Measurements from ENCODE around the gene NLGN2. TPM values are rescaled to one million over a fixed set of nuclear protein-coding genes. Genes with fewer than 3 reads are reported as not detected.

Gene NLGN2
- total RNA-seq, 1 experiment from 2014 or later: 76.7 TPM

DNA sequence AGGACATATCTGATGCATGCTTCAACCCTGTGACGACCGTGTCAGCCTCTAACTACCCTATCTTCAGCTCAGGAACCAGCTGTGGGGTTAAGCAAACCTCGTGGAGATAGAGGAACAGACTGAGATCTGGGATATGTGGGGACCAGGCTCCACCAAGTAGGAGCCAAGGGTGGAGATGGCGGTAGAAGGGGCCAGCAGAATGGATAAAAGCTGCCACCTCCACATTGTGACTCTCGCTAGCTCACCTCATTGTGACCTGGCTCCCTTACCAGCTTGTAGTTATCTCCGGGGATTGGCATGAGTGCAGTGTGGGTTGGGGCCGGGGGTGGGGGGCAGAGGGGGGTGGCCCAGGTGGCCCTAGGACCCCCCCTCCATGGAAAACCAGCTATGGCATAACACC lies 17.7 kb downstream of the NLGN2 start, which contains the start of gene SPEM2:
Gene SPEM2 (plus strand): TSS at position 301 of the 400 bp plus-strand sequence. CDS start 73 bp downstream, at position 374.
- Mint-ChIP-seq H3K4me1 (0 out of 2 replicates have a peak, but pooled peaks cover 3% of the 10 kb centered on the region), H3K4me3 (no peak within 1 kb of the TSS), H3K27me3 (ENCODE audit: low read depth) (no peaks in the 10 kb centered on the region; the same call in 1 of the 2 replicates), H3K9me3 (no peaks in the 10 kb centered on the region), H3K36me3 (no peaks in the 10 kb centered on the region), H3K27ac (no peak within 1 kb of the TSS)
- DNase-seq (ENCODE audit: low spot score) (no peak), ATAC-seq (no peak)
- CTCF ChIA-PET: interaction anchor here (1.0 to 3.3 kb wide), 5 partner anchors 12 to 135 kb away, joined by 3 to 8 read pairs (median 6); partner anchors contain the start of gene PLSCR3
- POLR2A ChIA-PET: no interaction called here
- TF ChIP-seq GTF2I (CRISPR knock-in tag; conservative IDR thresholded peaks at IDR 0.05): no peak
- TF ChIP-seq RELA (CRISPR knock-in tag; IDR thresholded peaks at IDR 0.05; ENCODE audit: borderline replicate concordance): no peak
- TF ChIP-seq NR3C1 (CRISPR knock-in tag; conservative IDR thresholded peaks at IDR 0.05; ENCODE audit: low read depth): no peak
- TF ChIP-seq ZNF232 (CRISPR knock-in tag; IDR thresholded peaks at IDR 0.05): no peak
- no peak for TF ChIP-seq MXD4 (CRISPR knock-in tag; IDR thresholded peaks at IDR 0.05; ENCODE audit: borderline replicate concordance)
- TF ChIP-seq SMAD4 (CRISPR knock-in tag; IDR thresholded peaks at IDR 0.05): no peak
- TF ChIP-seq, protein P1, sequence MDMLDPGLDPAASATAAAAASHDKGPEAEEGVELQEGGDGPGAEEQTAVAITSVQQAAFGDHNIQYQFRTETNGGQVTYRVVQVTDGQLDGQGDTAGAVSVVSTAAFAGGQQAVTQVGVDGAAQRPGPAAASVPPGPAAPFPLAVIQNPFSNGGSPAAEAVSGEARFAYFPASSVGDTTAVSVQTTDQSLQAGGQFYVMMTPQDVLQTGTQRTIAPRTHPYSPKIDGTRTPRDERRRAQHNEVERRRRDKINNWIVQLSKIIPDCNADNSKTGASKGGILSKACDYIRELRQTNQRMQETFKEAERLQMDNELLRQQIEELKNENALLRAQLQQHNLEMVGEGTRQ (CRISPR knock-in tag; IDR thresholded peaks at IDR 0.05): no peak
- no peak for TF ChIP-seq EMX1 (CRISPR knock-in tag; IDR thresholded peaks at IDR 0.05)
- TF ChIP-seq GABPB1 (CRISPR knock-in tag; IDR thresholded peaks at IDR 0.05): no peak
- no peak for TF ChIP-seq JAZF1 (CRISPR knock-in tag; IDR thresholded peaks at IDR 0.05)
- TF ChIP-seq, protein P2, sequence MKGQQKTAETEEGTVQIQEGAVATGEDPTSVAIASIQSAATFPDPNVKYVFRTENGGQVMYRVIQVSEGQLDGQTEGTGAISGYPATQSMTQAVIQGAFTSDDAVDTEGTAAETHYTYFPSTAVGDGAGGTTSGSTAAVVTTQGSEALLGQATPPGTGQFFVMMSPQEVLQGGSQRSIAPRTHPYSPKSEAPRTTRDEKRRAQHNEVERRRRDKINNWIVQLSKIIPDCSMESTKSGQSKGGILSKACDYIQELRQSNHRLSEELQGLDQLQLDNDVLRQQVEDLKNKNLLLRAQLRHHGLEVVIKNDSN (CRISPR knock-in tag; IDR thresholded peaks at IDR 0.05): no peak
- TF ChIP-seq NR1H2 (CRISPR knock-in tag; IDR thresholded peaks at IDR 0.05): no peak
- TF ChIP-seq MYBL2 (CRISPR knock-in tag; IDR thresholded peaks at IDR 0.05): no peak
- TF ChIP-seq FOXK1 (CRISPR knock-in tag; IDR thresholded peaks at IDR 0.05): no peak

DNA sequence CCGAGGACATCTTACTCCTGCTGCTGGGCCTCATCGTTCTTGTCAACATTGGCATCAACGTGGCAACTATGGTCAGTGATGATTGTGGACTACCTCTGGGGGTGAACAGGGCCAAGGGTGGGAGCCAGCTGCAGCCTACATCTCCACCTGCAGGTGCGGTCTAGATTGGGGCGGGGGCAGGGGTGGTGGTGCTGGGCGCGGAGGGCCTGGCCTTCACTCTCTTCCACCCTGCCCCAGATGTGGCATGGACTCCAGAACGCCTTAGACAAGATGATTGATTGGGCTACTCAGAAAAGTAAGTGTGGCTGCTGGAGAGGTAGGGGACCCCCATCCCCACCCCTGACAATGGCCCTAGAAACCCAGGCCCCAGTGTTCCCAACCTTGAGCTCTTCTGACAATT lies 18.1 kb downstream of the NLGN2 start:
- ChIA-PET CTCF (interaction anchor here (1.0 to 3.3 kb wide), 5 partner anchors 12 to 135 kb away, joined by 3 to 8 read pairs (median 6); partner anchors contain the start of gene PLSCR3), POLR2A (no interaction called here)
- Mint-ChIP-seq H3K27me3 (ENCODE audit: low read depth) (no peaks in the 10 kb centered on the region; the same call in 1 of the 2 replicates), H3K4me3 (no peak overlapping the region), H3K9me3 (no peaks in the 10 kb centered on the region), H3K4me1 (0 out of 2 replicates have a peak, but pooled peaks cover 2% of the 10 kb centered on the region), H3K36me3 (no peaks in the 10 kb centered on the region), H3K27ac (no peak overlapping the region)
- TF ChIP-seq MXD4 (CRISPR knock-in tag; IDR thresholded peaks at IDR 0.05; ENCODE audit: borderline replicate concordance) (no peak), ATF1 (CRISPR knock-in tag; IDR thresholded peaks at IDR 0.05) (no peak)
- DNase-seq (ENCODE audit: low spot score) (no peak), ATAC-seq (no peak)

DNA sequence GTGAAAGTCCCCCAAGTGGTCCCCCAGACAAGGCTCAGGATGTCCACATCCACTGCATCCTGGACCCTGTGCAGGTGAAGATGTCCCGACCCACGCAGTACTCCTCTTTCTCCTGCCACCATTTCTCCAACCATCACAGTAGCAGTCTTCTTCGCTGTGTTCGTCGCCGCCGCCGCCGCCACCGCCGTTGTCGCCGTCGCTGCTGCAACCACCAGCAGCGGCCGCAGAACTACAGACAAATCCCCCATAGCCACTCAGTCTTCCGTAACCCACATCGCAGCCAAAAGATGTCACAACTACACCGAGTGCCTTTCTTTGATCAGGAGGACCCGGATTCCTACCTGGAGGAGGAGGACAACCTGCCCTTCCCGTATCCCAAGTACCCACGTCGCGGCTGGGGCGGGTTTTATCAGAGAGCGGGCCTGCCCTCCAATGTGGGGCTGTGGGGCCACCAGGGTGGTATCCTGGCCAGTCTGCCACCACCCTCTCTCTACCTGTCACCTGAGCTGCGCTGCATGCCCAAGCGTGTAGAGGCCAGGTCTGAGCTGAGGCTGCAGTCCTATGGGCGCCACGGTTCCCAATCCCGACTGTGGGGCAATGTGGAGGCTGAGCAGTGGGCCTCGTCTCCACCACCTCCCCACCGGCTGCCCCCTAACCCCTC lies 18.7 kb downstream of the NLGN2 start:
- Mint-ChIP-seq H3K36me3 (no peaks in the 10 kb centered on the region), H3K27ac (no peak overlapping the region), H3K9me3 (no peaks in the 10 kb centered on the region), H3K4me3 (no peak overlapping the region), H3K4me1 (no peaks in the 10 kb centered on the region), H3K27me3 (ENCODE audit: low read depth) (no peaks in the 10 kb centered on the region; the same call in 1 of the 2 replicates)
- ATAC-seq (no peak), DNase-seq (ENCODE audit: low spot score) (no peak)
- POLR2A ChIA-PET: no interaction called here
- CTCF ChIA-PET: interaction anchor here (0.9 to 3.3 kb wide), 4 partner anchors 10 to 134 kb away, joined by 5 to 8 read pairs (median 6); partner anchors contain the start of gene PLSCR3
- TF ChIP-seq ZNF138 (CRISPR knock-in tag; conservative IDR thresholded peaks at IDR 0.05) (no peak), PRDM15 (CRISPR knock-in tag; IDR thresholded peaks at IDR 0.05) (no peak), TP53 (CRISPR knock-in tag; IDR thresholded peaks at IDR 0.05) (no peak), CBFB (CRISPR knock-in tag; IDR thresholded peaks at IDR 0.05; ENCODE audit: low read depth) (no peak), FOXP1 (CRISPR knock-in tag; IDR thresholded peaks at IDR 0.05; ENCODE audit: borderline replicate concordance) (no peak)
- TF ChIP-seq, protein P3, sequence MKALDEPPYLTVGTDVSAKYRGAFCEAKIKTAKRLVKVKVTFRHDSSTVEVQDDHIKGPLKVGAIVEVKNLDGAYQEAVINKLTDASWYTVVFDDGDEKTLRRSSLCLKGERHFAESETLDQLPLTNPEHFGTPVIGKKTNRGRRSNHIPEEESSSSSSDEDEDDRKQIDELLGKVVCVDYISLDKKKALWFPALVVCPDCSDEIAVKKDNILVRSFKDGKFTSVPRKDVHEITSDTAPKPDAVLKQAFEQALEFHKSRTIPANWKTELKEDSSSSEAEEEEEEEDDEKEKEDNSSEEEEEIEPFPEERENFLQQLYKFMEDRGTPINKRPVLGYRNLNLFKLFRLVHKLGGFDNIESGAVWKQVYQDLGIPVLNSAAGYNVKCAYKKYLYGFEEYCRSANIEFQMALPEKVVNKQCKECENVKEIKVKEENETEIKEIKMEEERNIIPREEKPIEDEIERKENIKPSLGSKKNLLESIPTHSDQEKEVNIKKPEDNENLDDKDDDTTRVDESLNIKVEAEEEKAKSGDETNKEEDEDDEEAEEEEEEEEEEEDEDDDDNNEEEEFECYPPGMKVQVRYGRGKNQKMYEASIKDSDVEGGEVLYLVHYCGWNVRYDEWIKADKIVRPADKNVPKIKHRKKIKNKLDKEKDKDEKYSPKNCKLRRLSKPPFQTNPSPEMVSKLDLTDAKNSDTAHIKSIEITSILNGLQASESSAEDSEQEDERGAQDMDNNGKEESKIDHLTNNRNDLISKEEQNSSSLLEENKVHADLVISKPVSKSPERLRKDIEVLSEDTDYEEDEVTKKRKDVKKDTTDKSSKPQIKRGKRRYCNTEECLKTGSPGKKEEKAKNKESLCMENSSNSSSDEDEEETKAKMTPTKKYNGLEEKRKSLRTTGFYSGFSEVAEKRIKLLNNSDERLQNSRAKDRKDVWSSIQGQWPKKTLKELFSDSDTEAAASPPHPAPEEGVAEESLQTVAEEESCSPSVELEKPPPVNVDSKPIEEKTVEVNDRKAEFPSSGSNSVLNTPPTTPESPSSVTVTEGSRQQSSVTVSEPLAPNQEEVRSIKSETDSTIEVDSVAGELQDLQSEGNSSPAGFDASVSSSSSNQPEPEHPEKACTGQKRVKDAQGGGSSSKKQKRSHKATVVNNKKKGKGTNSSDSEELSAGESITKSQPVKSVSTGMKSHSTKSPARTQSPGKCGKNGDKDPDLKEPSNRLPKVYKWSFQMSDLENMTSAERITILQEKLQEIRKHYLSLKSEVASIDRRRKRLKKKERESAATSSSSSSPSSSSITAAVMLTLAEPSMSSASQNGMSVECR (CRISPR knock-in tag; IDR thresholded peaks at IDR 0.05; ENCODE audit: borderline replicate concordance): no peak

All from WTC11 (cell line).